Activated naive CD8-positive, alpha-beta T cell treated with anti-CD3 and anti-CD28 coated beads, Interleukin-2, amount 50 U/mL, for 16 hours (primary cell): ENCODE data around the gene EDEM1.
"Not testable (repeated sequence)": the region's sequence is repeated elsewhere in the genome, so short reads cannot be mapped to it uniquely, and the experiment has no call there.

Experiments
- DNase-seq: peaks from one replicate; pipeline ENCODE4 v3.0.0-alpha.2; 2020; ENCODE audit warnings: low read depth, low spot score

The EDEM1 gene

DNA sequence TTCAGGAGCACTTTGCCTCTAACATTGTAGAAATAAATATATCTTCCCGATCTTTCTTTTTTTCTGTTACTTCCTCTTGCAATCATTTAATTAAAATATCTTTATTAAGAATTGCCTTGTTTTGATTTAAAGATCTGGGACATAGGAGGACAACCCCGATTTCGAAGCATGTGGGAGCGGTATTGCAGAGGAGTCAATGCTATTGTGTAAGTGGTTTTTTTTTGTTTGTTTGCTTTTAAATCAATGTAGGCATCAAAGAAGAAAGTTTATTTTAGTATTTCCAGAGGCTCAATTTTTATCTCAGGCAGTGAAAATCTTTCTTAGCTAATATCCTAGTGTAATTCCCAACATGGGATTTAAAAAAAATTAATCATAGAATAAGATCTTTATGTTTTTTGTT is 15.5 kb upstream of the EDEM1 start:
- no peak for DNase-seq

DNA sequence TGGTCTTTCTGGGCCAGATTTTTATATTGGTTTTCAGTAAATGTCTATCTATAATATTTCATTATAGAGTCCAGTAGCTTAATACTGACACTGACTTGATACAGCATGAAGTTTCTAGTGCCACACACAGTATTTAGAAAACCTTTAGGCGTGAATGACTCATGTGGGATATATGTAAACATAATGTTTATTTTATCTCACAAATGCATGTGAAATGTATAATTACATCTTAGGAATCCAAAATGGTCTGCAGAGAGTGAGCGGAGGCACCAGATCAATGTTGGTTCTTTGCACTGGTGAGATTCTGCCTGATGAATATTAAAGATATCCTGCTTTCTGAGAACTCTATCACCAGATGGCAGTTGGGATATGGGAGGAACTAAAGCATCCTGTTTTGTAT is 8.5 kb upstream of the EDEM1 start:
- DNase-seq = not testable (repeated sequence)

DNA sequence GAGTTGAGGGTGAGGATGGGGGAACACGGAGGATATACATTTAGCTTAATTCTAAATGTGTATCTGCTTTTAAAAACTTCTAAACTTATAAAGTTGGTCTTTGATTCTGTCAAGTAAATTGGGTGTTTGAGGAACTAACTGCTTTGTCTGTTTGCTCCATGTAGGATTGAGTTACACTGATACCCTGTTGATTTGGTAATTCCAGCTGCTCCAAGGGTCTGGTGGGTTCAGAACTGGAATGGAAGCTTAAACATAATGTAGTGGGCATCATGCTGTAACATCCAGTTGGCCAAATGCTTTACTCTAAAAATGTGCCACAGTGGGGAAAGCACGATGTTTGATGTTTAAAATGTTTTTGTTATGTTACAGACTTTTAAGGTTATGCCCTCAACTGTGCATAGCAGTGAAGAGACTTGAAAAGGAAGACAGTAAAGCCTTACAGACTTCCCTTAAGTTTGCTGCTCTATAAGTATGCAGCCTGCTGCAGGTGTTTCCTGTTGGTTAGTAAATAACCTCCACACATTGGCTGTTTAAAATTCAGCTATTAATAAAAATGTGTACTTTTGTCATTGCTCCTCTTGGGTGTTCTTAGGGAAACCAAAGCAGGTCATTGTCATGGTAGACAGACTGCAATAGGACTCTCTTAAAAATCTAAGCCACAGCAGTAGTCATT is 5.9 kb upstream of the EDEM1 start:
- no peak for DNase-seq

DNA sequence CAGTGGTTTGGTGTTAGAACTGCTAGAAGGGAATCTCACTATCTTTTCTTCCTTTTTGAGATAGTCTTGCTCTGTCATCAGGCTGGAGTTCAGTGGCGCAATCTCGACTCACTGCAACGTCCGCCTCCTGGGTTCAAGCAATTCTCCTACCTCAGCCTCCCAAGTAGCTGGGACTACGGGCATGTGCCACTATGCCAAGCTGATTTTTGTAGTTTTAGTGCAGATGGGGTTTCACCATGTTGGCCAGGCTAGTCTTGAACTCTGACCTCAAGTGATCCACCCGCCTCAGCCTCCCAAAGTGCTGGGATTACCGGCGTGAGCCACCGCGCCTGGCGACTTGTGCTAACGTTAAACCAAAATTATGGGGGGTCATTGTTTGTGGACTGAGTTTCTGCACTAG is 3.8 kb upstream of the EDEM1 start:
- not testable (repeated sequence) for DNase-seq

DNA sequence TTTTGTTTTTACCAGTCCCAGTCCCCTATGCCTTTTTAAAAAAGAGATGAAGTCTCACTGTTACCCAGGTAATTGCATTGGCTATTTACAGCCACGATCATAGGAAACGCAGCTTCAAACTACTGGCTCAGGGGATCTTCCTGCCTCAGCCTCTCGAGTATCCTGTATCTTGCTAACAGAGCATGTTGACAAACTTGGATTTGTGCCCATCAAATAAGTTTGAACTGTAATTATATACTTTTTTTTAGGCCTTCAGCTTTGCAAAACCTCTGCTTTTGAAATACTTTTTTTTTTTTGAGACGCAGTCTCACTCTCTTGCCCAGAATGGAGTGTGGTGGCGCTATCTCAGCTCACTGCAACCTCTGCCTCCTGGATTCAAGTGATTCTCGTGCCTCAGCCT is 3.0 kb upstream of the EDEM1 start:
- no peak for DNase-seq

DNA sequence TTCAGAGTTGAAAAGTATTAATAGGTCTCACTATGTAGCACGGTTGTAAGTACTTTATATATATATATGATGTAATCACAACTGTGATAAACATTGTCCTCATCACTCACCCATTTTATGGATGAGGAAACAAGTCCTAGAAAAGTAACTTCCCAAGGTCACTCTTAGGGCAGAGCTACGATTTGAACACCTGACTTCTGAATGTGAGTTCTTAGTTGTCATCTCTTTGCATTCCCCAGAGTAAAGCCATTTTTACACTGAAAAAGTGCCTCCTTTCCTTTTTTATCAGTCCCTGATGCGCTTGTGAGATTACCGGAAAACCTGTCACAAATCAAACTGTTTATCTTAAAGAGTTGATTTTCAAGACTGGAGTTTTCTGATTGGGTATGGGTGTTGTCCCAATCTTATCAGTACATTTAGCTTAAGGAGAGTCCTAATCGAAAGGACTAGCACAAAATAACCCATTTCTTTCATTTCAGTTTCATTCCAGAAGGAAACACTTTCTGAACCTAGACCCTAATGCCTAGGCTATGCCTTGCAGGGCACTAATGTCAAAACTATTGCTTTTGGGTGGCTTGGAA is 2.3 kb upstream of the EDEM1 start:
- DNase-seq = no peak

DNA sequence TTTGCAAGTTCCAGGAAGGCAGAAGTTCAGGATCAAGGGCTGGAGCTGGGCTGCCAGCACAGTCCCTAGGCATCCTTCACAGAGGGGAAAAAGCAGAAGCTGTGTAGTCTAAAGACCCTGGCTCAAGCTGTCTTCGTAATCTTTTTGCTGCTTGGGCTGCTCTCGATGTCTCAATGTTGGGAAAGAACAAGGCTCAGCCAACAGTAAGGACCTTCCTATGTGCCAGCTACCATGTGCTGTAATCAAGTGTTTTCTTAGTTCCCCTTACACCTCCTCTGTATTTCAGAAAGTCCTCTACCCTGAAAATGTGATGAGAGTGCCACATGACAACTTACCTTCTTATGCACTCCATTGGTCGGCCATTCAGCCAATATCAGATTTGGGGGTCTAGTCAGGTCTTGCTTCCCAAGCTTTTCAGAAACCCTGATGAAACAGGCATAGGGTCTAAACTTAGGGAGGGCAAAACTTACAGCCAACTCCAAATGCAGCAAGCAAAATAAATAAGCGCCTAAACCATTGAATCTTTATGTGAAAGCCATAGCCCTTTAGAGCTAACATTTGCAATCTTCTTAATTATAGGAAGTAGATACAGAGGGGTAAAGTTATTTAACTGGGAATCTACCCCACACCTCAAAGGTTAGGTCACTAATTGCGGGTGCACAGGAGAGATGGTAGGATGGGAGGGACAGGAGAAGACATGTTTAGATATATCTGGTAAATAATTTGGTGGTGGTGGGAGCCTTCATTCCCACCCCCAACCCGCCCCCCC is 1.2 kb upstream of the EDEM1 start:
- no peak for DNase-seq

DNA sequence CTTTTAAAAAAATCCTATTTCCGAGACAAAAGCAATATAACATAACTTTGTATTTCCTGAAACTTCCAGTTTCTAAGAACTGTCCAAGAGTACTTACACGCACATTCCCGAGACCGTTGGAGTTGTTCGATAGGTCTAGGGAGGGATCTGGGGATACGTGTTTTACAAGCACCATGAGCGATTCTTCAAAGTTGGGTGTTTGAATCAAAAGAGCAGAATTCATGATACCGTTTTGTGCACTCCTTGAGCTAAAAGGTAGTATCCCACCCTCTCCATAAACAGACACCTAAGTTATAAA is 700 bp upstream of the EDEM1 start:
- DNase-seq = no peak

DNA sequence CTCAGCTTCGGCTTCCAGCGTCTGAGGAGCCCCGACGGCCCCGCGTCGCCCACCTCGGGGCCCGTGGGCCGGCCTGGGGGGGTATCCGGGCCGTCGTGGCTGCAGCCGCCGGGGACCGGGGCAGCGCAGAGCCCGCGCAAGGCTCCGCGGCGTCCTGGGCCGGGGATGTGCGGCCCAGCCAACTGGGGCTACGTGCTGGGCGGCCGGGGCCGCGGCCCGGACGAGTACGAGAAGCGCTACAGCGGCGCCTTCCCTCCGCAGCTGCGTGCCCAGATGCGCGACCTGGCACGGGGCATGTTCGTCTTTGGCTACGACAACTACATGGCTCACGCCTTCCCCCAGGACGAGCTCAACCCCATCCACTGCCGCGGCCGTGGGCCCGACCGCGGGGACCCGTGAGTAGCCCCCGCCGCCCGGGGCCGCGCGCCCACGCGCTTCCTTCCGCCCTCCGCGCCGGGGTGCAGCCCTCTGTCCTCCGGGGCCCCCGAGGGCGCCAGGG is 462 bp downstream of the EDEM1 start:
- DNase-seq = no peak

DNA sequence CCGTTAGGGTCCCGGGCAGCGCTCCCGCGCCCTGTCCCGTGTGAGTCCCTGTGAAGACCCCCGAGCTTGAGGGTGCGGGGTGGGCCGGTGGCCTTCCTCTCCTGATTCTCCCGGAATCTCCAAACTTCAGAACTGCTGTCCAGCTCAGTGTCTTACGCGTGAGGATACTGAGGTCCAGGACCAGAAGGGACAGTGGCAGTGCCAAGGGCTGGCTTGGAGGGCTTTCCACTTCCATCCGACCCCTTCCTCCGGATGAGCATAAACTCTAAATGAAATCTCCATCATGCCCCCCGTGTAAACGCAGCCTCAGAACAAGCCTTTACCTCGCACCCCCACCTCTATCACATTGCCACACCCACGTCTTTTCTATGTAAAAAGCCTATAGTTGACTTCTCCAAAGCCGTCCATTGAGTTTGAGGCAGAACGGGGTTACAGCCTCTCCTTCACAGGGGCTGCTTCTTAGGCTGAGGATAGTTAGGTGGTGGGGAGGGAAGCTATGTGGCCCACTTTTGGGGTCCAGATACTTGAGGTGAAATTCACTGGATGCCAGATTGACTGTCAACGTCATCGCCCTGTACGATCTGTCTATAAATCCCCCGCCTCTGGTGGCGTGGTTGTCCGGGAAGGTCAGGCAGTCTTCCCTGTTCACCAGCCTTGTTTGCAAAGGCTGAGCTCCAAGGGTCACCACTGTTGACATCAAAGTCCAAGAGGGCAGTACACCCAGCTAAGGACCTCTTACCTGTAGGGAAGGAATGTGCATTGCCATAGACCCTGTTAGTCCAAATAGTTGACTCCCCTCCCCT is 1.1 kb downstream of the EDEM1 start:
- DNase-seq = no peak

DNA sequence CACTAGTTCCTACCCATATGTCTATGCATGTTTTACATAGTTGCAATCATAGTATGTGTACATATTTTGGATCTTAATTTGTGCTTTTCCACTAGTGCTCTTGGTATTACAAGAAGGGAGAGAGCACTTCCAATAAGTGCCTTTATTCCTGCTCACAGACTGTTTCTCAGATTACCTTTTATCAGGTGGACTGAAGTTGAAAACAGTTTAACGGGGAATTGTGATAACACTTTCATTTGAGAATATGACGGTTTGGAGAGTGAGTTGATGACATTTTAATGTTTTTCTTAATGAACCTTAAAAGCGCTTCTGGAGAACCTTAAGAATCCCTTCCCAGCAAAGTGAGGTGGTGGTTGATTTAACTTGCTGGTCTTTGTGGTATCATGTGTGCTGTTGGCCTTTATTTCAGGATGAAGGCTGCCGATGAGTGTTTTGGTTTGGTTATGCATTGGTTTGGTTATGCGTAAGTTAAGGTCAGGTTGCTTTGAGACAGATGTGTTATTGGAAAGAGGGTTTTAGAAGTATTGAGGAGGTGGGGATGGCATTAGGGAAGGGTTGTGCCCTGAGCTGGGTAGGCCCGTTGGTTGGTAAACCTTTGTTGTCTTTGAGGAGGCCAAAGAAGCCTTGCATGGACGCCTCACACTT is 2.8 kb downstream of the EDEM1 start:
- no peak for DNase-seq

DNA sequence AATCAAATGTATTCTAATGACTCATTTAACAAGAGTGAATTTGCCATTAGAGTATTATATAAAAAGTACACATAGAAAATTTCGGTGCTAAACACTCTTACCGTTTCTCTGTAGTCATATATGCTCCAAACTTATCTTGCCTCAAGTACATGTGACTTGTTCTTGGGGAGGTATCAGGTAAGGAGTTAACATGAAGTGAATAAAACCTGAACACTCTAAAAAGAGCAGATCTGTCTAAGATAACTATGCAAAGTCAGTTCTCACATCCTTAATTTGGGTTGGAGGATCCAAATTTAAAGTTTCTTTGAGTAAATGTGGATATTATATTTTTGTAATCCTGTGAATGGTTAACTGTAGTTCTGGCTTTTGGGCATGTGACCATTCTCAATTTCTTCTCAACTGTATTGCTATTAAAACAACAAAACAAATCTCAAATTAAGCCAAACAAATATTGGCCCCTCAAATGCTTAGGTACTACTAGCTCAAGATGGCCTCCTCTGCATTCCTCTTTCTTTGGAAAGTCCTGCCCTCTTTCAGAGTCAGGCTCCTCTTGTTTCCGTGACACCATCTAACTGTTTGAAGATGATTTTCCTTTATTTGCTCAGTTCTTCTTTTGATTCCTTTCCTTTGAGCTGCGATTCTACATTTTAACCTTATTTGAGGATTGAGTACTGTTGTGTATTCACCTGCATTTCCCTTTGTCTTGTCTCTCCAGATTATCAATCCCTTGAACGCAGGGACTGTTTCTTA is 4.2 kb downstream of the EDEM1 start:
- DNase-seq = no peak

DNA sequence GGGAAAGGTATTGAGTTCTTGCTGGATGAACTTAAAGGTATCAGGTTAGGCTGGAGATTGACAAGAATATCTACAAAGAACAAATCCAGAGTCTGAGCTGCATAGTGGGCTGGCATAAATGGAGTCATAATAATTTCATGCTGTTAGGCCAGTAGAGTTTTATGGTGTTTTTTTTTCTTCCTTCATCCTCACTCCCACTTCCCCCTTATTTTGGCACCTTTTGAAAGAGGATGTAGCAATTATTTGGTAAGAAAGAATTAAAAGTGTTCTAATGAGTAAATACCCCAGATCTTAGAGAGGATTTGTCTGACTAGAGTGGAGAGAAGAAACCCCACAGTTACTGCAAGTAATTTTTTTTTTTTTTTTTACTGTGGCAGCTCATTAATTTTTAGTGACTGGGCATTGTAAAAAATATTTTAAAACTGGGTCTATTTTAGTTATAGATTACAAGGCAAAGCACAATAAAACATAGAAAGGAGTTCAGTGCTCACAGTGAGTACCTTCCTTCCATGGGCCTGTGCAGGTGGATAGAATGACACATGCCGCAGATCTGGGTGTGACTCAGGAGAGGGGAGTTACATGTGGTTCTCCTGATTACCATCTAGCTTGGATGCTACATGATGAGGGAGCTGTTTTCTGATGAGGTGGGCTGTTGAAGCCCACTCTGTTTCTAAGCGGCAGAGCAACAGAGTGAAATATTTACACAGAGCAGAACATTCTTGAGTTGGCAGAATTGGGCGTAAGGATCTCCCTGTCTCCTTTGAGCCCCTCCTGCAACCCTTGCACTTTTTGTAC is 5.3 kb downstream of the EDEM1 start:
- DNase-seq = no peak

DNA sequence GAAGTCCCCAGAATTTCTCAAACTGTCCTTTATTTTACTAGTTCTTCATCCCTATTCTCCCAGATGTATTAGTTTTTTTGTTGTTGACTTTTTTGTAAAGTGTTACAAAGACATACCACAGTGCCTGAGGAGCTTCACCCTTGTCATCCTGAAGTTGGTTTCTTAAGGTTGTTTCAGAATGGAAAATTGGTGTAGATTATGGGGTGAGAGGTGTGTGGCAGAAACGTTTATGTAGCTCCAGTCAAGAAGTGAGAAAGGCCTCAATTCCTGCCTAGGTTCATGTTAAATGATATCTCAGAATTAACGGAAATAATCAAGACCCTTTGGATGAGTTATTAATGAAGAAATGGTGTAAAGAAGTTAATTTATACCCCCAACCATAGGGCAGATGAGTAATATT is 6.8 kb downstream of the EDEM1 start:
- DNase-seq = no peak

DNA sequence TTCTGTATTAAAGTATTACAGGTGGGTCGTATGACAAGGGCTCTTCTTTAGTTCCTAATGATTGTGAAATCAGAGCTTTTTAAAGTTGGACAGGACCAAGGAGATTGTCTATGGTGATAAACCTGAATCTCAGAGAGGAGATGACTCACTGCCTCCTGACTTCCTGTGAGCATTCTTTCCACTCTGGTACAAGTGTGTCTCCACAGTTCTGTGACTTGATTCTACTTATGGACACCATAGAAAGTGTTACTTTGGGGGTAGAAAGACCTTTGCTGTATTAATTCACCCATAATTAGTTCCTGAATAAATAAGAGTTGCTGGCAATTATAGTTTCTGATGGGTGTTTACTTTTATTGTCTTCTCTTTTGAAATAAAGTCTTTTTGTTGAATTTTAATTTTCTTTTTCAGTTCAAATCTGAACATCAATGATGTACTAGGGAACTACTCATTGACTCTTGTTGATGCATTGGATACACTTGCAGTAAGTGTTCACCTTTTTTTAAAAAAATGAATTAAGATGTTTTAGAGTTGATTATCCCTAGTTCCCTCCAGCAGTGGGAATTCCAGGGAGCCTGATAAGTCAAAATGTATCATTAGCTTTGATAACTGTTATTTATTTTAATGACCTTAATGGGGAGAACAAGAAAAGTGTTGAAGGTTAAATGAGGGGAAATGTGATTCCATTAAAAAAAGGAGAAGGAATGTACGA is 7.4 kb downstream of the EDEM1 start:
- DNase-seq = no peak

DNA sequence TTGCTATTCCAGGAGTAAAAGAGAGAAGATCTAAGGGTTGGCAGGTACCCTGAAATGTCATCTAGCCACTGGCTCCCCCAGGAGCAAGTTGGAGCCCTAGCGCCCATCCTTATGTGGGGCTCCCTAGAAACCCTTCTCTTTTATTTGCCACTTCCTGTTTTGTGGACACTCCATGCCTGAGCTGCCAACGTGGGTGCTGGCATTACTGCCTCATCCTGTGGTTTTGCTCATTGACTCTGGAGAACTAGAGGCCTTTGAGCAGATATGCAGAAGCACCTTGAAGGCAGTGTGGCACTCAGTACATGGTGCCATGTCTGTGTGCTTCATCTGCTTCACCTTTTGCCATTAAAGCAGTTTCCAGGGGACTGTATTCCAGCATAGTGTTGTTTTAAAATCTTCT is 8.1 kb downstream of the EDEM1 start:
- DNase-seq = no peak

DNA sequence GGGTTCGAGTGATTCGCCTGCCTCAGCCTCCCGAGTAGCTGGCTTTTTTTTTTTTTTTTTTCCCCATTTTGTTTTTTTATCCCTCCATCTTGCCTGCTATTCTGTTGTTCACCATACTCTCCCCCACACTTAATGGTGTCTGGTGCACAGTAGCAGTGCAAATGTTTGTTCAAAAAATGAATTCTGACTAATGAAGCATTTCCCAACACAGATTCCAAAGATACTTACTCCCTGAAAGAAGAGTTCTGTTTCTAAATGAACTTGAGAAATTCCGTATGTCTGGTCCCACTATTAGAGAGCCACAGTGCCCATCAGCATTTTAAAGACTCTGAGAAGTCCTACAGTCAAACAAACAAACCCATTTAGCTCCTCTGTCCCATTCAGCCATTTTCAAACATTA is 9.5 kb downstream of the EDEM1 start:
- no peak for DNase-seq

DNA sequence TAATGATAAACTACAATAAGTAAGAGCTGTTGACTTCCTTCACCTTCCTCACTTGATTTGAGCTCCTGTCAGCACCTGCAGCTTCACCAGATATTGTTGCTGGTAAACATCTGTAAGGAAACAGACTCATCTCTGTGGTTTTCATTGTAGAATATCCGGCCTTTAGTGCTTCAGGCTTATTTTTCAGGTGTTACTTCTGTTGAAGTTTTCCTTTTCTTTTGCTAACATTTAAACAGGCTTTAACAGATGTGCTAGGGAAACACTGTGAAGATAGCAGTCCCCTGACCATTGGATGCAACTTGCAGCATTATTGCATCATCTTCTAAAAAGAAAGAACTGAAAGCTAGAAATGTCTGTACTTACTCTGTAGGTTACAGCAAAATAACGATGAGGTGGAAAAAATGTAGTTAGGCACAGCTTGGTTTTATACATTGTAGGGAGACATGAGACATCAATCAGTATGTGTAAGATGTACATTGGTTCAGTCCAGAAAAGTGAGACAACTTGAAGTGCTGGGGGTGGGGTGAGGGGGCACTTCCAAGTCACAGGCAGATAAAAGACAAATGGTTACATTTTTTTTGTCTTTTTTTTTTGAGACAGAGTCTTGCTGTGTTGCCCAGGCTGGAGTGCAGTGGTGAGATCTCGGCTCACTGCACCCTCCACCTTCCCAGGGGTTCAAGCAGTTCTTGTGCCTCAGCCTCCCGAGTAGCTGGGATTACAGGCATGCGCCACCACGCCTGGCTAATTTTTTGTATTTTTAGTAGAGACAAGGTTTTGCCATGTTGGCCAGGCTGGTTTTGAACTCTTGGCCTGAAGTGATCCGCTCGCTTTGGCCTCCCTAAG is 10.2 kb downstream of the EDEM1 start:
- no peak for DNase-seq

DNA sequence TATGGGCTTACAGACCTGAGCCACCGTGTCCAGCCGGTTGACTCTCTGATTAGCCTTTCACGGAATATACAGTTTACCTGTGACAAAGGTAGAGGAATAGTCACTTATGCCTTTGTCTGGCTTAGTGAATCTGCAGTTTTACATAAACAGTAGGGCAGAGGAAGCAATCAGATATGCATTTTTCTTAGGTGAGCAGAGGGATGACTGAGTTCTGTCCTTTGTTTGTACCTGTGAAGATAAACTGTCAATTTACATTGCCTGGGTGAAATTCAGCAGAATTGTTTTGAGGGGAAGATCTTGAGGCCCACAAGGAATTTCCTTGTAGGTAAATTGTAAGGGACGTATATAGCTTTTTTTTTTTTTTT is 10.8 kb downstream of the EDEM1 start:
- no peak for DNase-seq
